ENCODE data around the gene ZNF892.
"Not testable (repeated sequence)": the region's sequence is repeated elsewhere in the genome, so short reads cannot be mapped to it uniquely, and the experiment has no call there.

ZNF892 gene

GRCh38 chr2:95181774-95182173 lies 25.5 kb upstream of the ZNF892 start:
- no peak for TF ChIP-seq CTCF (IDR thresholded peaks at IDR 0.05; ENCODE audit: insufficient read depth, low read length, poor library complexity, severe bottlenecking)
- Histone ChIP-seq H3K27me3 (replicated peaks; ENCODE audit: control insufficient read depth, insufficient read depth, low read length) (no peaks in the 10 kb centered on the region), H3K4me3 (replicated peaks; ENCODE audit: low read depth, low read length) (no peak overlapping the region), H3K36me3 (ENCODE audit: control insufficient read depth, insufficient read depth, low read length) (peaks cover 10% of the 10 kb centered on the region)
- no peak for DNase-seq (ENCODE audit: extremely low read depth, insufficient read length)

- no peak for DNase-seq (ENCODE audit: extremely low read depth, insufficient read length)
- Histone ChIP-seq H3K4me3 (replicated peaks; ENCODE audit: low read depth, low read length) (no peak overlapping the region), H3K27me3 (replicated peaks; ENCODE audit: control insufficient read depth, insufficient read depth, low read length) (no peaks in the 10 kb centered on the region), H3K36me3 (ENCODE audit: control insufficient read depth, insufficient read depth, low read length) (peaks cover 7% of the 10 kb centered on the region)
- no peak for TF ChIP-seq CTCF (IDR thresholded peaks at IDR 0.05; ENCODE audit: insufficient read depth, low read length, poor library complexity, severe bottlenecking)
Observed at GRCh38 chr2:95185197-95185596, 22.1 kb upstream of the ZNF892 start.

- Histone ChIP-seq H3K4me3 (replicated peaks; ENCODE audit: low read depth, low read length) (no peak overlapping the region), H3K27me3 (replicated peaks; ENCODE audit: control insufficient read depth, insufficient read depth, low read length) (no peaks in the 10 kb centered on the region), H3K36me3 (ENCODE audit: control insufficient read depth, insufficient read depth, low read length) (peaks cover 4% of the 10 kb centered on the region)
- TF ChIP-seq CTCF (IDR thresholded peaks at IDR 0.05; ENCODE audit: insufficient read depth, low read length, poor library complexity, severe bottlenecking) = no peak
- no peak for DNase-seq (ENCODE audit: extremely low read depth, insufficient read length)
Observed at GRCh38 chr2:95185973-95186372, 21.3 kb upstream of the ZNF892 start.

GRCh38 chr2:95192956-95193355 lies 14.4 kb upstream of the ZNF892 start:
- not testable (repeated sequence) for DNase-seq (ENCODE audit: extremely low read depth, insufficient read length); H3K36me3 ChIP-seq (ENCODE audit: control insufficient read depth, insufficient read depth, low read length); H3K27me3 ChIP-seq (replicated peaks; ENCODE audit: control insufficient read depth, insufficient read depth, low read length); H3K4me3 ChIP-seq (replicated peaks; ENCODE audit: low read depth, low read length)
- TF ChIP-seq CTCF (IDR thresholded peaks at IDR 0.05; ENCODE audit: insufficient read depth, low read length, poor library complexity, severe bottlenecking) = peak; percentile 46

- no peak for DNase-seq (ENCODE audit: extremely low read depth, insufficient read length)
- no peaks in the 10 kb centered on the region for H3K27me3 ChIP-seq (replicated peaks; ENCODE audit: control insufficient read depth, insufficient read depth, low read length)
- H3K4me3 ChIP-seq (replicated peaks; ENCODE audit: low read depth, low read length) = no peak overlapping the region
- no peaks in the 10 kb centered on the region for H3K36me3 ChIP-seq (ENCODE audit: control insufficient read depth, insufficient read depth, low read length)
- TF ChIP-seq CTCF (IDR thresholded peaks at IDR 0.05; ENCODE audit: insufficient read depth, low read length, poor library complexity, severe bottlenecking) = no peak
Observed at GRCh38 chr2:95203911-95204310, 3.4 kb upstream of the ZNF892 start.

GRCh38 chr2:95204396-95204795 lies 2.9 kb upstream of the ZNF892 start:
- no peak overlapping the region for H3K4me3 ChIP-seq (replicated peaks; ENCODE audit: low read depth, low read length)
- no peaks in the 10 kb centered on the region for H3K27me3 ChIP-seq (replicated peaks; ENCODE audit: control insufficient read depth, insufficient read depth, low read length)
- no peak for DNase-seq (ENCODE audit: extremely low read depth, insufficient read length)
- TF ChIP-seq CTCF (IDR thresholded peaks at IDR 0.05; ENCODE audit: insufficient read depth, low read length, poor library complexity, severe bottlenecking) = no peak
- no peaks in the 10 kb centered on the region for H3K36me3 ChIP-seq (ENCODE audit: control insufficient read depth, insufficient read depth, low read length)
